Endodermal cell (in vitro differentiated cells): Measurements from ENCODE around the gene DPYSL4. TPM values are rescaled to one million over a fixed set of nuclear protein-coding genes. Genes with fewer than 3 reads are reported as not detected.
A peak's percentile ranks its signal among the peaks of the same experiment; 100 is the strongest.

Experiments used
- DNase-seq: peaks from one replicate; pipeline ENCODE4 v3.0.0-alpha.2; 2017
- H3K27ac ChIP-seq: 2 replicates; pipeline ENCODE4 v1.5.1; 2013; ENCODE audit warnings: mild to moderate bottlenecking, low read depth, low read length, moderate library complexity
- H3K27me3 ChIP-seq: 2 replicates; pipeline ENCODE4 v1.6.1; 2013; ENCODE audit warnings: mild to moderate bottlenecking, low read length, moderate library complexity; ENCODE audit not compliant: insufficient read depth, control insufficient read depth, poor library complexity, severe bottlenecking
- H3K36me3 ChIP-seq: 2 replicates; pipeline ENCODE4 v1.7.0; 2013; ENCODE audit warnings: mild to moderate bottlenecking, low read length, moderate library complexity; ENCODE audit not compliant: control insufficient read depth, insufficient read depth
- H3K4me1 ChIP-seq: one replicate; pipeline ENCODE4 v1.7.0; 2013; ENCODE audit warnings: low read length; ENCODE audit not compliant: control insufficient read depth, insufficient read depth
- H3K4me3 ChIP-seq: 2 replicates; pipeline ENCODE4 v1.5.1; 2013; ENCODE audit warnings: mild to moderate bottlenecking, low read length, moderate library complexity
- H3K9ac ChIP-seq: 2 replicates; pipeline ENCODE4 v1.6.1; 2013; ENCODE audit warnings: mild to moderate bottlenecking, low read length, moderate library complexity; ENCODE audit not compliant: poor library complexity, severe bottlenecking; ENCODE audit errors: extremely low read depth
- H3K9me3 ChIP-seq: 2 replicates; pipeline ENCODE4 v1.6.1; 2013; ENCODE audit warnings: mild to moderate bottlenecking, low read length, moderate library complexity; ENCODE audit not compliant: control insufficient read depth
- H3K27ac Mint-ChIP-seq: 2 replicates; pipeline ENCODE4 v1.8.0; 2020; ENCODE audit warnings: mixed read lengths
- H3K27me3 Mint-ChIP-seq: 2 replicates; pipeline ENCODE4 v1.8.0; 2021; ENCODE audit warnings: mild to moderate bottlenecking, mixed read lengths; ENCODE audit not compliant: insufficient read depth
- H3K36me3 Mint-ChIP-seq: 2 replicates; pipeline ENCODE4 v1.8.0; 2020; ENCODE audit warnings: low read depth, mixed read lengths
- H3K4me1 Mint-ChIP-seq: 2 replicates; pipeline ENCODE4 v1.8.0; 2020; ENCODE audit warnings: mixed read lengths
- H3K4me3 Mint-ChIP-seq: 2 replicates; pipeline ENCODE4 v1.8.0; 2020; ENCODE audit warnings: mild to moderate bottlenecking, moderate library complexity, mixed read lengths
- H3K9me3 Mint-ChIP-seq: 2 replicates; pipeline ENCODE4 v1.8.0; 2020; ENCODE audit warnings: mild to moderate bottlenecking, mixed read lengths
- WGBS, 2 experiments: methylation state at CpG; one replicate each; pipeline versions ENCODE4 v1.1.5 to v1.1.7; 2013; ENCODE audit warnings: missing lambda C conversion rate in 2 of 2, mixed read lengths in 1 of 2; ENCODE audit not compliant: insufficient coverage in 1 of 2, insufficient read length in 1 of 2; 5-methylcytosine and 5-hydroxymethylcytosine counted together
- total RNA-seq, 2 donors: library from RNA; stranded (reverse); fragmentation: NEBNext Ultra II Directional in 1 of 2; extraction: Animal tissue kit (Norgen Biotek cat#: 25700) in 1 of 2; gene quantifications; 2 replicates in 1 of 2; 3 replicates in 1 of 2; pipeline ENCODE4 v1.2.1, GENCODE V29; 2021
- TF ChIP-seq, protein P1 (sequence below): fragments of 200-600 bp; sonication (generic); conservative IDR thresholded peaks from 2 replicates; pipeline ENCODE4 v1.5.0; 2021; ENCODE audit warnings: antibody characterized with exemption, mild to moderate bottlenecking

Gene DPYSL4
- total RNA-seq, 2 donors from 2014 or later: 5.1 to 13.5 TPM

DNA sequence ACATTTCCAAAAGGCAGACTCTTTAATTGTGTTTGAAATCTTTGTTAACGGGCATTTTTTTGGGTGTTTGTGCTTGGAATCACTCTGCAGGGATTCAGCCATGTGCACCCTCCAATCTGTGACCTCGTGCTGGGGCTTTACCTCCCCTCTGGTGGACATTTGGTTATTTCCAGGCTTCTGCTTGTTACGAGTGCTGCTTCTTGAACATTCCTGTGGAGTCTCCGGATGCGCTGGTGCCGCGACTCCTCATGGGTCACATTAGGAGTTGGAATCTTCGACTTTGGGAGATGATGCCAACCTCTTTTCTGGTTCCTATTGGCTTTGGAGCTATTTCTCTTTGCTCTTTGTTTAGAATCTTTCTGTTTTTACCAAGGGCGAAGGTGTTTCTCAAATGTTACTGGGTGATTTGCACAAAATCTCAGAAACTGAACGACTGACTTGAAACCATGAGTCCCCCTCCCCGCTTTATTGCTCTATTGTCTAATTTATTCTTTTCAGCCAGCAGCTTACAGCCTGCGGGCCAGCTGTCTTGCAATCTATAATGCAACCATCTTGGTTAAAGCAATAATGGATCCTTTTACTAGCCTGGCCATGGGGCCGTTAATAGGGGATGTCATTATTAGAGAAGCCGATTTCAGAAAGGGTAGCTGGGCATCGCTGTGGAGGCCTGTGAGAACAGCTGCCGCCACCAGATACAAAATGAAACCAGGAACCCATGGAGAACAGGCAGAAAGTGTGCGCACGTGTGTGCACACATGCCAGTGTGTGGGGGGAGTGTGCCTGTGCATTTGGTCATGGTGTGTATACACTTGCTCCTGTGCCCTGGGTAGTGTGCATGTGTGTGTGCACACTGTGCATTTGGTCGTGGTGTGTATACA lies 9.9 kb upstream of the DPYSL4 start:
- Histone ChIP-seq H3K27ac (peak overlapping the region; percentile 53), H3K4me3 (no peak overlapping the region), H3K27me3 (peaks cover 47% of the 10 kb centered on the region), H3K9me3 (no peaks in the 10 kb centered on the region), H3K36me3 (no peaks in the 10 kb centered on the region), H3K4me1 (no peaks in the 10 kb centered on the region), H3K9ac (no peak overlapping the region)
- Mint-ChIP-seq H3K27ac (no peak overlapping the region), H3K9me3 (peaks cover 7% of the 10 kb centered on the region), H3K4me3 (no peak overlapping the region), H3K27me3 (peaks cover 16% of the 10 kb centered on the region), H3K4me1 (no peaks in the 10 kb centered on the region), H3K36me3 (no peaks in the 10 kb centered on the region)
- TF ChIP-seq, protein P1, sequence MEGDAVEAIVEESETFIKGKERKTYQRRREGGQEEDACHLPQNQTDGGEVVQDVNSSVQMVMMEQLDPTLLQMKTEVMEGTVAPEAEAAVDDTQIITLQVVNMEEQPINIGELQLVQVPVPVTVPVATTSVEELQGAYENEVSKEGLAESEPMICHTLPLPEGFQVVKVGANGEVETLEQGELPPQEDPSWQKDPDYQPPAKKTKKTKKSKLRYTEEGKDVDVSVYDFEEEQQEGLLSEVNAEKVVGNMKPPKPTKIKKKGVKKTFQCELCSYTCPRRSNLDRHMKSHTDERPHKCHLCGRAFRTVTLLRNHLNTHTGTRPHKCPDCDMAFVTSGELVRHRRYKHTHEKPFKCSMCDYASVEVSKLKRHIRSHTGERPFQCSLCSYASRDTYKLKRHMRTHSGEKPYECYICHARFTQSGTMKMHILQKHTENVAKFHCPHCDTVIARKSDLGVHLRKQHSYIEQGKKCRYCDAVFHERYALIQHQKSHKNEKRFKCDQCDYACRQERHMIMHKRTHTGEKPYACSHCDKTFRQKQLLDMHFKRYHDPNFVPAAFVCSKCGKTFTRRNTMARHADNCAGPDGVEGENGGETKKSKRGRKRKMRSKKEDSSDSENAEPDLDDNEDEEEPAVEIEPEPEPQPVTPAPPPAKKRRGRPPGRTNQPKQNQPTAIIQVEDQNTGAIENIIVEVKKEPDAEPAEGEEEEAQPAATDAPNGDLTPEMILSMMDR: no peak
- 75 to 85% methylated on average over 17 to 19 of the region's 19 CpGs for WGBS, 2 experiments
- DNase-seq: no peak

DNA sequence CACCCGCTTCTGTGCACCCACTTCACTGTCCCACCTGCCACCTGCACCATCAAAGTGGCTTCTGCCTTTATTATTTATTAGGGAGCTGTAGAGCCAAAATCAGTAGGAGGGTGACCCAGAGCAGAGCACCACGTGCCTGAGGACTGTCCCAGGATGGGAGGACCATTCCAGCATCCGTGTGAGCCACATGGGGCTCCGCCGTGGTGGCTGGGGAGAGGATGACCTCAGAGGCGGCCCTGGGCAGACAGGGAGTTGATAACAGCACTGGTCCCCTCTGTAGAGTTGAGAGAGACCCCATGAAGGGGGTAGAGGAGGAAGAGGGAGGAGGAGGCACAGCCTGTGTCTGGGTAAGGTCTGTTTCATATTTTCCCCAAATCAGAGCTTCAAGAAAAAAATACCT lies 8.7 kb upstream of the DPYSL4 start:
- H3K36me3 ChIP-seq: no peaks in the 10 kb centered on the region
- H3K4me3 ChIP-seq: no peak overlapping the region
- no peak for DNase-seq
- peaks cover 59% of the 10 kb centered on the region for H3K27me3 ChIP-seq
- no peaks in the 10 kb centered on the region for H3K4me1 ChIP-seq
- peaks cover 6% of the 10 kb centered on the region for H3K9me3 Mint-ChIP-seq
- H3K4me1 Mint-ChIP-seq: no peaks in the 10 kb centered on the region
- no peaks in the 10 kb centered on the region for H3K9me3 ChIP-seq
- H3K27me3 Mint-ChIP-seq: peaks cover 26% of the 10 kb centered on the region
- TF ChIP-seq, protein P1: no peak
- no peak overlapping the region for H3K4me3 Mint-ChIP-seq
- no peaks in the 10 kb centered on the region for H3K36me3 Mint-ChIP-seq
- no peak overlapping the region for H3K27ac ChIP-seq
- no peak overlapping the region for H3K27ac Mint-ChIP-seq
- WGBS, 2 experiments: 80% methylated on average over 5 to 6 of the region's 6 CpGs
- H3K9ac ChIP-seq: no peak overlapping the region

DNA sequence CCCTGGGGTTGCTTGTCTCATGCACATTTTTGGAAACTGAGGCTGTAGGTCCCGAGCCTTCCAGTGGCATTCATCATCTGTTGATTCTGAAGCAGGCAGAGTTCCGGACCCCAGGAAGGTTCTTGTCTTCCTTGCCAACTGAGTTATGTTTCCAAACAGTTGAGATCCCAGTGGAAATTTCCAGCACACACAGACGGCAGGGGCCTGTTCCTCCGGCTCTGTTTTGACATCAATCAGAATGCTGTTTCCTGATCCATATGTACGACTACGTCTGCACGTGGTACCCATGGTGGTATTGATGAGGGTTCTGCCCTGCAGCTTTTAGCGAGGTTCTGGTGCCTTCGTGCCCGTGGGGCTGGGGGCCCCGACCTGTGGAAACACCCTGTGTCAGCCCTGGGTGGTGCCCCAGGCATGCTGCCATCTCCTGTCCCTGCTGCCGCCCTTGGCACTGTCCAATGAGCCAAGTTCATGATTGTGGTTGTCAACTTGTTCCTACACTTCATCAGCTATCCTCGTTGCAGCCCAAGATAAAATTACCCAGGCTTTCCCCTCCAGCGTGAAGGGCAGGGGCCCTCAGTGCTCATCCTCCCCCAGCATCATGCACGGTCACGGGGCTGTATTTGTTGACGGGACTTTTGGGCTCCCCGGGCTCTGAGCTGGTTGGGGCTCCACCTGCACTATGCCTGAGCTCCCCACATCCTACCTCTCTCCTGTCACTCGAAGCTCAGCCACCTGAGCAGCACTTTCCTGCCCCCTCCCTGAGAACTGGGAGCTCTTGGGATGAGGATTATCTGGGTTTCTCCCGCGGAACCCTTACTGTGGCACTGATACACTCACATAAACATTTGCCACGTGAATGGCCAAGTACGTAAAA lies 7.8 kb upstream of the DPYSL4 start:
- Mint-ChIP-seq H3K4me1 (no peaks in the 10 kb centered on the region), H3K9me3 (peaks cover 2% of the 10 kb centered on the region), H3K27ac (no peak overlapping the region), H3K27me3 (peaks cover 32% of the 10 kb centered on the region), H3K4me3 (no peak overlapping the region), H3K36me3 (no peaks in the 10 kb centered on the region)
- WGBS, 2 experiments: 81 to 85% methylated on average over 19 to 23 of the region's 23 CpGs
- H3K36me3 ChIP-seq: no peaks in the 10 kb centered on the region
- H3K9ac ChIP-seq: no peak overlapping the region
- H3K27ac ChIP-seq: no peak overlapping the region
- no peak for DNase-seq
- peaks cover 68% of the 10 kb centered on the region for H3K27me3 ChIP-seq
- no peaks in the 10 kb centered on the region for H3K4me1 ChIP-seq
- H3K4me3 ChIP-seq: no peak overlapping the region
- TF ChIP-seq, protein P1: no peak
- no peaks in the 10 kb centered on the region for H3K9me3 ChIP-seq
